Stomach (tissue), 4 donors: ENCODE data around the gene COP1.

Experiments used
- CTCF ChIP-seq, 7 experiments: fragments of 450-650 bp in 4 of 7; fragments of 200-600 bp in 3 of 7; sonication (generic) in 3 of 7; IDR thresholded peaks; one replicate each; pipeline ENCODE4 v1.5.1; 2016 to 2019; ENCODE audit warnings: antibody characterized with exemption in 7 of 7, control low read depth in 2 of 7, mild to moderate bottlenecking in 1 of 7
- EP300 ChIP-seq: sonication (generic); formaldehyde crosslinking; IDR thresholded peaks from one replicate; pipeline ENCODE4 v1.6.1; 2017; ENCODE audit warnings: antibody characterized with exemption

DNA sequence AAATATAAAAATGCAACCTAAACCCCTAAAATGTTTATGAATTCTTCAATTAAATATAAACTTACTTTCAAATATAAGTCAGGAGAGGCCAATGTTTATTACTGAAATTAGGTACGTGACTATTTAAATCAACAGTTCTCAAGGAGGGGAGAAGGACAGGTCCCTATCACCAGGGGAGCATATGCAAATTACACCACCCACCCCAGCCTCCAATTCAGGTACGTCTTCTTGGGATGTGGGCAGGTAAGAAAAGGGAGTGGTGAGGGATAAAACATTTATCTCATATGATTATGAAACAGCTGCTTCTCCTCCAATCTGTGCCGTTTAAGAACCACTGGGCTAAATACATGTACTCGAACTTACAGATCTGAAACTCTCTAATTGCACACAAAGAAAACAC is 3.4 kb downstream of the COP1 start:
- TF ChIP-seq EP300 (no peak), CTCF (IDR thresholded peaks at IDR 0.05) (no peak)
